Activated CD4-positive, alpha-beta T cell treated with anti-CD3 and anti-CD28 coated beads, Interleukin-2, amount 50 U/mL, for 48 hours (primary cell): ENCODE measurements around the gene SLC17A4.
"Not testable (repeated sequence)": the region's sequence is repeated elsewhere in the genome, so short reads cannot be mapped to it uniquely, and the experiment has no call there.

Experiments
- DNase-seq, 2 experiments: peaks; one replicate each; pipeline ENCODE4 v3.0.0-alpha.2; 2020

The SLC17A4 gene, protein sequence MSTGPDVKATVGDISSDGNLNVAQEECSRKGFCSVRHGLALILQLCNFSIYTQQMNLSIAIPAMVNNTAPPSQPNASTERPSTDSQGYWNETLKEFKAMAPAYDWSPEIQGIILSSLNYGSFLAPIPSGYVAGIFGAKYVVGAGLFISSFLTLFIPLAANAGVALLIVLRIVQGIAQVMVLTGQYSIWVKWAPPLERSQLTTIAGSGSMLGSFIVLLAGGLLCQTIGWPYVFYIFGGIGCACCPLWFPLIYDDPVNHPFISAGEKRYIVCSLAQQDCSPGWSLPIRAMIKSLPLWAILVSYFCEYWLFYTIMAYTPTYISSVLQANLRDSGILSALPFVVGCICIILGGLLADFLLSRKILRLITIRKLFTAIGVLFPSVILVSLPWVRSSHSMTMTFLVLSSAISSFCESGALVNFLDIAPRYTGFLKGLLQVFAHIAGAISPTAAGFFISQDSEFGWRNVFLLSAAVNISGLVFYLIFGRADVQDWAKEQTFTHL

DNA sequence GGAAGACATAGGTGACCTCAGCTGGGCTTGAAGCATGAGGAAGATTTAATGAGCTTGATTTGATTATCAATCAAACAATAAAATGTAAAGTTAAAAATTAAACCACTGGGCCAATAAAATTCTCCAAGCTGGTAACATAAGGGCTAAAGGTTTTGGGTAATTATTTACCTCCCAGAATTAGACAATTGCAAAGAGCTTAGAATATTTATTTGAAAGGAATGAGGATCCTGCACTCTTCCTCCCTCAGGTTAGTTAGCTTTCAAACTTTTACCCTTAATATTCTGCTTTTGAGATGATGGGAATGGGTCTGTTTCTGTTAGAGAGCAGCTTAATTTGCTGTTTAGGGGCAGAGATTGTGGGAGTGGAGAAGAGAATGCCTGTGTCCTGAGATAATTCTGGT, at the start of gene SLC17A4:
TSS of gene SLC17A4 (plus strand) at position 208 of the 400 bp plus-strand sequence. CDS start 7,221 bp downstream, outside the sequence.
- no peak for DNase-seq

- DNase-seq: no peak
Measured at GRCh38 chr6:25706314-25707014, 48.1 kb upstream of the SLC17A4 start.

DNA sequence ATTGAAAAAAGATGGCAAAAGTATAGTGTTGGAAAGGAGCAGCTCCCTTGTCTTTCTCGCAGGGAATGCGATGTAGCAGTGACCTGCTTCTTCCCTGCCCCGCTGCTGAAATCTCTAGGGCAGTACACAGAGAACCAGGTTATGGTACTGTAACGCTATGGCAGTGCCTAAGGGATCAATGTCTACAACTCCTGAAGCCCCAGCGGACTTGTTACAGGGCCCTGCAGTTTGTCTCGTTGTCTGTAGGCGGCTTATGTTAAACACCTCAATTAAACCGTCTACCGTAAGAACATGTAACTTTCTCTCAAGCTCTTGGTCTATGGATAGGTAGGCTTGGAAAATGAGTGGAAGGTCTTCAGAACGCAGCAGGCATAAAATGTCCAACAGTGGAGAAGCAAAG, 44.8 kb upstream of the SLC17A4 start:
- no peak for DNase-seq

DNA sequence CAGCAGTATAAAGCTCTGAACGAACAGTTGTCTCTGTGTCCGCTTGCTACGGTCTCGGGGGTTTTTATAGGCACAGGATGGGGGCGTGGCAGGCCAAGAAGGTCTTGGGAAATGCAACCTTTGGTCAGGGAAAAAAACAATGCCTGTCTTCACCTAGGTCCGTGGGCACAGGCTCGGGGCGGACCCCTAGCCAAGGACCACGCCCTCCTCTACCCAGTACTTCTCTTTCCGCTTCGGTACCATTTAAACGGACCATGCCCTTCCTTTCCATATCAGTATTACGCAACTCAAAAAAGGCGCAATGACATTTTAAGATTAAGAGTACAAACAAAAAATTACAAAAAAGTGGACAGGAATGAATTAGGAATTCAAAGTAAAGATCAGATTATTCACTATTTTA, 44.3 kb upstream of the SLC17A4 start:
- DNase-seq: no peak

DNA sequence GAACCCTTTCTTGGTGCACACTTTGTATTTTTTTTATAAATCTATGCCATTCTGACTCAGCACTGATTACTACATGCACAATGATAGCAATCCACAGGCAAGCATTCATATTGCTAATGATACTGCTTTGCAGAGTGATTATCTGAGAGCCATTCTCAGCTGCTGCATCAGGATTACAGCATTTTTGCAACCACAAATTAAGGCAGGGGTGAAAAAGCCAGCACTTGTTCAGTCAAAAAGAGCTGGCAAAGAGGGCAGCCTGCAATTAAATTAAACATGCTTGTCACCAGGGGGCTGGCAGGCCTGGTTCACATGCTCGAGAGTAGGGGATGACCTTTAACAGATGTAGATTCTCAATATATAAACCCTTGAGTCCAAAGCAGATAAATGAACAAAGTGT, 40.7 kb upstream of the SLC17A4 start:
- DNase-seq: no peak

GRCh38 chr6:25714765-25715164, 39.8 kb upstream of the SLC17A4 start:
- DNase-seq: no peak

DNA sequence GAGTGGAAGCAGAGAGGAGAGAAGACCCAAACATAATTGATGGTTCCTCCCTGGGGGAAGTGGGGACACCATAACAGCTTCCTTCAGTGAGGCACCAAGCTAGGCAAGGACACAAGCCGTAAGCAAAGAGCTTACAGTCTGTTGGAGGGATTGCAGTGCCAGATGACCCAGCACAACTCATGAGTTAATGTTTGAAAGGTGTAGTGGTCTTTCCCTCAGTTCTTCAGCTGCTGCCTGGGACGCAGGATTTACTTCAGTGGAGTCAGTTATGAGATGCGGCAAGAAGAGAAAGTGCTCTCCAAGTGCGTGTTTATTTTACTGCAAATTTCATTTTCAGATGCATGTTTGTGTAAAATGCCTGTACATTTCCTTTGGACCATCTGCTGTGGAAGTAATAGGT, 38.7 kb upstream of the SLC17A4 start:
- no peak for DNase-seq

DNA sequence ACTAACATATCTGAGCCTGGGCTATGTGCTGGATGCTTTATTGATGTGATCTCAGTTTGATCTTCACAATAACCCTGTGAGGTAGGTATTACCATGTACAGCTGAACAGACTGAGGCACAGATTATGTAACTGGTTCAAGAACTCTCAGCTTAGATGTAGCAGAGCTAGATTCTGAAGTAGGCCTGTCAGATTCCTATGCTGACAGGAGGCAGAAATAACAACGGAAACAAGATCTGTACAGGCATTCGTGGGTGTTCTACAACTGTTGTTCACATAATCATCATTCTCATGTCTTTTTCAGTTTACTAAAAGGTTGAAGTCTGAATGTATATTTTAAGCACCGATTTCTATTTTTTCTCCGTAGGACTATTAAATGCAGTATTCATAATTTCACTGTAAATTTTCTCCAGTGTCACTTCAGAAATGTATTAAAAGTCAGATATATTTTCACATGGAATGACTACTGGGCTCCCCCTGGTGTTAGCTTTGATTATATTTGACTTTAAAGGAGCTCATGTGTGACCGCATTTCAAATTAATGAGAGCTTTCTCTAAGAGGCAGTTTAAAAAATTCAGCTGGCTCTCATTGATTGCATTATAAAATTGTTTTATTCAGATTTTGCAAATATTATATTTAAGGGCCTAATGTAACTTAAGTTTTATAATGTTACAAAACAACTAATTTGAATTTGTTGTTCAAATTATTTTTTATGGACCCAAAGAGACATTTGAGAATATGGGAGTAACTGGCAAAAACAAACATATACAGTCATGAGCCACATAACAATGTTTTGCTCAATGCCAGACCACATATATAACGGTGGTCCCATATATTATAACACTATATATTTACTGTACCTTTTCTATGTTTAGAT, 36.4 kb upstream of the SLC17A4 start:
- DNase-seq: no peak

DNA sequence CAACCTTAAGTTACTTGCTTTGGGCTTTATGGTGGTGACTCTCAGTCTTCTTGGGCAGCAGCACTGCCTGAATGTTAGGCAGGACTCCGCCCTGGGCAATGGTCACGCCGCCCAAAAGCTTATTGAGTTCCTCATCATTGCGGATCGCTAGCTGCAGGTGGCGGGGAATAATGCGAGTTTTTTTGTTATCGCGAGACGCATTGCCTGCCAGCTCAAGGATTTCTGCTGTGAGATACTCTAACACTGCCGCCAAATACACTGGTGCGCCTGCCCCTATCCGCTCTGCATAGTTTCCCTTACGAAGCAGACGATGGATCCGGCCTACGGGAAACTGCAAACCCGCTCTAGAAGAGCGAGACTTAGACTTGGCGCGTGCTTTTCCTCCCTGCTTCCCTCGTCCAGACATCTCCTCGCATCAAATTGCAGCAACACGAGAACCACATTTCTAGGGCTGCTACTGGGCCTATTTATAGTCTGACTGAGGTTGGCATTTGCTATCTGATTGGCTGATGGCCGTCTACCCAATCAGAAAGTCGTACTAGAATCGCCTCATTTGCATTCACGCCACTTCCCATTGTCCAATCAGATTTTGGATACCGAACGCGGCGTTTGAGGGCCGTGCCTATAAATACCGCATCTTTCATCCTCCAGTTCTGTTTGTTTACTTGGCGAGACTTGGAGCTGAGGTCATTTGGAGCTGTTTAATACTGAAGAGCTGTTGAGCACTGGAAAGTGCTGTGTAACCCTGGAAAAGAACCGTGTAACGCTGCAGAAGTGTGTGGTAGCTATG, 28.2 kb upstream of the SLC17A4 start:
- DNase-seq: no peak

GRCh38 chr6:25727028-25727427, 27.5 kb upstream of the SLC17A4 start:
- DNase-seq: no peak

- no peak for DNase-seq
Measured at GRCh38 chr6:25730907-25731306, 23.6 kb upstream of the SLC17A4 start.

- DNase-seq: no peak
Measured at GRCh38 chr6:25731721-25732120, 22.8 kb upstream of the SLC17A4 start.

DNA sequence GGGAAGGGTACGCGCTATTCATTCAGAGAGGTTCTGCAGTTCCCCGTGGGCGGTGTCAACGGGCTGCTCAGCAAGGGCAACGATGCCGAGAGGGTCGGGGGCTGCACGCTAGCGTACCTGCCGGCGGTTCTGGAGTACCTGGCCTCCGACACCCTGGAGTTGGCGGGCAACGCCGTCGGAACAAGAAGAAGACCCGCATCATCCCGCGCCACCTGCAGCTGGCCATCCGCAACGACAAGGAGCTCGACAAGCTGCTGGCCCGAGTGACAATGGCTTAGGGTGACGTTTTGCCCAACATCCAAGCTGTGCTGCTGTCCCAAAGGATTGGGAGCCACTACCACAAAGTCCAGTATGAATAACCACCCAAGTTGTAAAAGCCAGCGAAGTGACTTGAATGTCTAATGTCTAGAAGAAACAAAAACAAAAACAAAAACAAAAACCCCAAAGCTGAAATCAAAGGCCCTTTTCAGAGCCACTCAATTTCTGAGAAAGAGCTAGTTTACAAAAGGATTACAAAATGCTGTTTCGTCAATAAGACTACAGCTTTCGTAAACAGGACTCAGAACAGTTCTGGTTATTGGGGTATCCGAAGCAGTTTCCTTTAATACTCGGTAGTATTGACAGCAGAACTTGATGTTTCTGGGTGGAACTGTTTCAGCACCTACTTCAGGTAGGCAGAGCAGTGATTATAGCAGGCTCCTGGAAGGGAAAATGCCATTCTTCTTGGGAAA, 21.9 kb upstream of the SLC17A4 start:
- DNase-seq: no peak

DNA sequence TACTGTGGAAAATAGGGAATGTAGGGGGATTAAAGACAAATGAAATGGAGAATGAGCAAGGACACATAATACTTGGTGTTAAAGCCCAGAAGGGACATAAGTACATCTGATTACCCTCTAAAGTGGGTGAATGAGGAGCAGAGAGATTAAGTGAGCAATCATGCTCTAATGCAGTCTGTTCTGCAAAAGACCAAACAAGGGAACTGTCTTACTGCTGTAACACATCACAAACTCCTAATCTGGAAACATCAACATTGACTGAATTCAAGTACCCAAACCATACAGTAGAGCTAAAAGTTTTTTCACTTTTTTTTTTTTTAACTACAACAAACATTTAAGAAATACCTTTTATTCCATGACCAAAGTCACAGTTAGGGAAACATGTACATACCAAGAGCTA, 19.3 kb upstream of the SLC17A4 start:
- no peak for DNase-seq

DNA sequence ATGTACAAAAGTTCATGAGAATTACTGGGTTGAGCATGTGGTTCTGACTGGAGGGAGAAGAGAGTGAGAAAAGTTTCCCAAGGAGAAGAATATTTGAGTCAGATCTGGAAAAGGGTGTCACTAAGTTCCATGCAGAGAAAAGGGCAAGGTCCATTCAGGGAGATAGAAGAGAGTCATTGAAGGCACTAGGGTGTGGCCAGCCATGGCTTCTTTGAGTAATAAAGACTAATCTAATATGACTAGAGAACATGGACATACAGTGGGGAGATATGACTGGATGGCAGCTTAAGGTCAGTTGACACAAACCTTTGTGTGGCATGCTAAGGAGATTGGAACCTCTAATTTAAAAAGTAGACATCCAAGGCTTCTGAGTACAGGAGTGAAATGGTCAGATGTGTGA, 10.7 kb upstream of the SLC17A4 start:
- no peak for DNase-seq

DNA sequence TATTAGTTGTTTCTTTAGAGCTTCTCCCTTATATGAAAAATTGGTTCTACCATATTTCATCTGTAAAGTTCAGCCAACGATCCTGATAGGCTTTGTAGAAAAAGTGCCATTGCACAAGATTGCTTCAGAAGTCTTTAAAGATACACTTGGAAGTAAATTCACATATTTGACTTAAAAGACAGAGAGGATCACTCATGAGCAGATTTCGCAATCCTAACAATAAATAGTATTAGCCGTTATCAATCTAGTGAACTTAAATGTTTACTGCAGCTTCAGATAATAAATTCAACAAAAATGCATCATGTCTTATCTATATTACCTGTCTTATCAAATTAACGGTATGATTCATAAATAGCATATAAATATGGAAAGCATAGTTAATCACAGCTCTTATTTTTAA, 8.7 kb upstream of the SLC17A4 start:
- DNase-seq: no peak

DNA sequence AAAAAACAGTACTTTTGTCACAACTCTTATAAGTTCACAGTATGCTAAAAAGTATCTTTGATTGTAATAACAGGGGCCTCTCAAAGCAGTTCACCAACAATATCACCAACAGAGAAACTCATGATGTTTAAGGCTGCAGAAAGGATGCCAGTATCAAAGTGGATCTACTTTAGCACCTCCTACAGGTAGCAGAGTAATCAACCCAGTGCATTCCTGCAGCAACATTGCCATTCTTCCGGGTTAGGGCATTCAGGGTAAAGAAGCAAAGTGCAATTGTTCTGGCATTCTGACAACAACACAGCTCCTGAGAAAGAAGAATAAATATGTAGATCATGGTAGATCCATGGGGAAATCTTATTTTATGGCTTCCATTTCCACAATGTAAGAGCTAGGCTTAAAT, 7.6 kb upstream of the SLC17A4 start:
- no peak for DNase-seq

DNA sequence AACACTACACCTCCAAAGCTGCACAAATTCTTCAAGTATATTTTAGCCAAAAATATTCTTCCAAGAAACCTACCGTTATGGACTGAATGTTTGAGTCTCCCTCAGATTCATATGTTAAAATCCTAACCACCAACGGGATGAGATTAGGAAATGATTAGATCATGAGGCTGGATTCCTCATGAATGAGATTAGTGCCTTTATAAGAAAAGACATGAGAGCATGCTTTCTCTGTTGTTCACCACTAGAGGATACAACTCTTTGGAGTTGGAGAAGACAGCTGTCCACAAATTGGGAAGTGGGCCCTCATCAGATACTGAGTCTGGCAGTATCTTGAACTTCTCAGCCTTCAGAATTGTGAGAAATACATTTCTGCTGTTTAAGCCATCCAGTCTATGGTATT, 7.1 kb upstream of the SLC17A4 start:
- DNase-seq: no peak

DNA sequence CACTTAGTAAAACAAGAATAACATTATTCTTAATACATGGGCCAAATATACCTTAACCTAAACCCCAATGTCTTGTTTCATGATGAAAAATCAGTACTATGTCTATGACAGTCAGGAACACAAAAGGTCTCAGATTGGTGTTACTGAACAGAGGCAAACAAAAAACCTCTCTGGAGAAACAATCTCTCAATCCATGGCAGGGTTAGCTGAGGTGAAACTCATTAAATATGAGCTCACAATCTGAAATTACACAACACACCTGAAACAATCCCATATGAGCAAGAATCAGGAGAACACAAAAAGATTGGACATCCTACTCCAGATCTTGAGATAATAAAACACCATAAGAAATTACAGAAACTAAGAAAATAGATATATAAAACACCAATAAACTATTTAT, 6.5 kb upstream of the SLC17A4 start:
- no peak for DNase-seq

GRCh38 chr6:25748601-25749517, 5.7 kb upstream of the SLC17A4 start:
- not testable (repeated sequence) for DNase-seq

GRCh38 chr6:25749837-25750236, 4.7 kb upstream of the SLC17A4 start:
- no peak for DNase-seq
